Measurements from ENCODE around the gene BCL6B.

Gene BCL6B

GRCh38 chr17:7060165-7060891 is 37.5 kb downstream of the BCL6B start:
- no peak for DNase-seq (ENCODE audit: low read depth)

GRCh38 chr17:7063518-7064094 is 40.8 kb downstream of the BCL6B start:
- DNase-seq (ENCODE audit: low read depth), result no peak

GRCh38 chr17:7064261-7064660 is 41.4 kb downstream of the BCL6B start:
- DNase-seq (ENCODE audit: low read depth), result no peak

- no peak for DNase-seq (ENCODE audit: low read depth)
Observed at GRCh38 chr17:7067198-7067597, 44.3 kb downstream of the BCL6B start.

GRCh38 chr17:7068268-7068667 is 45.4 kb downstream of the BCL6B start:
- DNase-seq (ENCODE audit: low read depth), result no peak

- DNase-seq (ENCODE audit: low read depth), result no peak
Observed at GRCh38 chr17:7070712-7071111, 47.9 kb downstream of the BCL6B start.

GRCh38 chr17:7072406-7072805 is 49.6 kb downstream of the BCL6B start:
- DNase-seq (ENCODE audit: low read depth), result no peak

GRCh38 chr17:7074931-7075330 is 52.1 kb downstream of the BCL6B start:
- DNase-seq (ENCODE audit: low read depth), result no peak

GRCh38 chr17:7077911-7078546 is 55.2 kb downstream of the BCL6B start:
- DNase-seq (ENCODE audit: low read depth), result no peak

- no peak for DNase-seq (ENCODE audit: low read depth)
Observed at GRCh38 chr17:7078711-7079110, 55.9 kb downstream of the BCL6B start.

Data from activated T-cell treated with anti-CD3 and anti-CD28 coated beads for 1 hour (primary cell).